Measurements from ENCODE around the gene HCN1. TPM values are rescaled to one million over a fixed set of nuclear protein-coding genes. Genes with fewer than 3 reads are reported as not detected.

HCN1 gene
- total and polyA plus RNA-seq, 12 donors = under 0.01 to 2.8 (median 1.3) TPM; not detected in 3

DNA sequence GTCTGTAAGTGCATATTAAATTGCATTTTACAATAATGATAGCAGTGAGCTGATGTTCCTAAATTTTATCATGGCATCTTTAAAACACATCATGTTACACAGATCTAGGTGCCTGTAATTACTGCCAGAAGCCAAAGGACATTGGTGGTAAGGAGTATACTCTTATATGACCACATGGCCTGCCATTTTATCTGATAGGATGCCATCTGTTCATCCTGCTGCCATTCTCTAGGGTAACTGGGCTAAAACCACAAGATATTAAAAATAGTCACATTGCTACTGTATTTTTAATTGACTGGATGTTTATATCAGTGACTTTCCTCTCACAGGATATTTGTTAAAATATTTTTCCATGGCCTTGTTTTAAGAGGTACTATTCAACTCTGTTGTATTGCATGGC lies 53.1 kb downstream of the HCN1 start:
- Histone ChIP-seq H3K36me3 (replicated peaks in 1 of 2) (no peaks in the 10 kb centered on the region), H3K9me3 (replicated peaks in 1 of 3) (no peaks in the 10 kb centered on the region), H3K27ac (no peak overlapping the region), H3K4me1 (replicated peaks in 1 of 2) (no peaks in the 10 kb centered on the region), H3K27me3 (no peaks in the 10 kb centered on the region), H3K4me3 (no peak overlapping the region)
- intact Hi-C loops (cut with DNase I) = no loop called here
- no peak for DNase-seq
- no peak for TF ChIP-seq POLR2A (IDR thresholded peaks at IDR 0.05)
- TF ChIP-seq, protein P1, sequence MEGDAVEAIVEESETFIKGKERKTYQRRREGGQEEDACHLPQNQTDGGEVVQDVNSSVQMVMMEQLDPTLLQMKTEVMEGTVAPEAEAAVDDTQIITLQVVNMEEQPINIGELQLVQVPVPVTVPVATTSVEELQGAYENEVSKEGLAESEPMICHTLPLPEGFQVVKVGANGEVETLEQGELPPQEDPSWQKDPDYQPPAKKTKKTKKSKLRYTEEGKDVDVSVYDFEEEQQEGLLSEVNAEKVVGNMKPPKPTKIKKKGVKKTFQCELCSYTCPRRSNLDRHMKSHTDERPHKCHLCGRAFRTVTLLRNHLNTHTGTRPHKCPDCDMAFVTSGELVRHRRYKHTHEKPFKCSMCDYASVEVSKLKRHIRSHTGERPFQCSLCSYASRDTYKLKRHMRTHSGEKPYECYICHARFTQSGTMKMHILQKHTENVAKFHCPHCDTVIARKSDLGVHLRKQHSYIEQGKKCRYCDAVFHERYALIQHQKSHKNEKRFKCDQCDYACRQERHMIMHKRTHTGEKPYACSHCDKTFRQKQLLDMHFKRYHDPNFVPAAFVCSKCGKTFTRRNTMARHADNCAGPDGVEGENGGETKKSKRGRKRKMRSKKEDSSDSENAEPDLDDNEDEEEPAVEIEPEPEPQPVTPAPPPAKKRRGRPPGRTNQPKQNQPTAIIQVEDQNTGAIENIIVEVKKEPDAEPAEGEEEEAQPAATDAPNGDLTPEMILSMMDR (IDR thresholded peaks at IDR 0.05) = no peak

DNA sequence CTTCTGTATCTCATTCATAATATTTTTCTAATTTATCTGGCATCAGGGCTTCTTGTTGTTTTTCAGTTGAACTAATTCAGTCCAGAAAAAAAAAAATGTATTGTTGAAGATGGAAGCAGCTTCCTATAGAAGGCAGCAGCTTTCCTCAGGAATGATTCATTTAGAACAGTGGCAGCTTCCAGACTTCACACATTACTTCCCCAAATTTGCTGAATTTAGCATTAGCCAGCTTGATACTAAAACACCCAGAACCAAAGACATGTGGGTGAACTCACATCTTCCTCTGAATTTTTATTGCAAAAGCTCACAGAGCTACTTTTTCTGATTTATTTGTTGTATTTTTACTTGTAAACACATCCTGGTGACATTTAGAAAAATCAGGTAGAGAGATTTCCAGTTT lies 53.8 kb downstream of the HCN1 start:
- no peak overlapping the region for H3K4me3 ChIP-seq
- intact Hi-C loops (cut with DNase I) = no loop called here
- no peak for DNase-seq
- no peak overlapping the region for H3K27ac ChIP-seq
- H3K4me1 ChIP-seq (replicated peaks in 1 of 2) = no peaks in the 10 kb centered on the region
- no peak for TF ChIP-seq POLR2A (IDR thresholded peaks at IDR 0.05)
- TF ChIP-seq, protein P1 (IDR thresholded peaks at IDR 0.05) = no peak
- no peaks in the 10 kb centered on the region for H3K36me3 ChIP-seq (replicated peaks in 1 of 2)
- H3K27me3 ChIP-seq = no peaks in the 10 kb centered on the region
- no peaks in the 10 kb centered on the region for H3K9me3 ChIP-seq (replicated peaks in 1 of 3)

DNA sequence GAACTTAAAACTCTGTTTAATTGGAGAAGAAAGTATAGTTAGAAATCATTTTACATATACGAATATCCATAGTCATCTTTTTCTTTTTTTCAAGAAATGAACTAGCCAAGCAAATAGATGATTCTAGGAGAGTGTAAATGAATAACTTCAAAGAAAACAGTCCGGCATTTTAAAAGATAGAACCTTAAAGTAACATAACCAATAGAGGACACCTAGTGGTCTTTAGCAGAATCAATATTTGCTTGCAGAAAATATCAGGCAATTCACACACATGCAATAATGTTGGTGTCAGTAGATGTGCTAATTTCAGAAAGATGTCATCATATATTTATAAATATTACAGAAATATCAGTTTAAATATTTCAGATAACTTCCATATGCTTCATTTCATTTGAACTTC lies 57.1 kb downstream of the HCN1 start:
- Histone ChIP-seq H3K27me3 (no peaks in the 10 kb centered on the region), H3K27ac (no peak overlapping the region), H3K9me3 (replicated peaks in 1 of 3) (no peaks in the 10 kb centered on the region), H3K4me1 (replicated peaks in 1 of 2) (no peaks in the 10 kb centered on the region), H3K36me3 (replicated peaks in 1 of 2) (no peaks in the 10 kb centered on the region), H3K4me3 (no peak overlapping the region)
- no peak for DNase-seq
- WGBS, 4 donors = 36 to 49% (median 39%) methylated on average over 2 of the region's 2 CpGs
- TF ChIP-seq, protein P1 (IDR thresholded peaks at IDR 0.05) = peak in 1 of 6 experiments; percentile 28
- no peak for TF ChIP-seq POLR2A (IDR thresholded peaks at IDR 0.05)
- intact Hi-C loops (cut with DNase I) = no loop called here

DNA sequence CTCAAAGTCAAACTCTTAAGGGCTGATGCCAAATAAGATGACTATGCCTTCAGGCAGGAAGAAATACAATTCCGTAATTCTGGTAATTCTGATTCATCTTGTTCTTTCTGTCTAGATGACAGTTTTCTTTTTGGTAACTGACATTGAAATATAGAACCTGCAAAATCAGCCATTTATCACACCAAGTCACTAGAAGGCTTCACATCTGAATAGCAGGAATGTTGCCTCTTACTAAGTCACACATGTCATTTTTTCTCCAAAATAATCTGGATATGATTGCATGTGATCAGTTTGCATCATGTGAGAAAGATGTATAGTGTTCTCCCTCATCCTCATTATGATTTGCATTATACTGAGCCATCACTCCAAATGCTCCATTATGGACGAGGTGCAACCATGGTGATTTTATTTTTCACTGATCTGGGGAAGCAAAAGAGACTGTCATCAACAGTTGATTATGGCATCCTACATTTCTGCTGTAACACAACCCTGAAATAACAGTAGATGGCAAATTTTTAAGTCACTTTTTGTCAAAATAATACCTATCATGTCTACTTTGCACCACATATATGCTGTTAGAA lies 69.0 kb downstream of the HCN1 start:
- Histone ChIP-seq H3K9me3 (replicated peaks in 1 of 3) (no peaks in the 10 kb centered on the region), H3K4me3 (no peak overlapping the region), H3K36me3 (replicated peaks in 1 of 2) (no peaks in the 10 kb centered on the region), H3K4me1 (replicated peaks in 1 of 2) (no peaks in the 10 kb centered on the region), H3K27me3 (no peaks in the 10 kb centered on the region), H3K27ac (no peak overlapping the region)
- intact Hi-C loops (cut with DNase I) = no loop called here
- DNase-seq = no peak
- 51 to 61% (median 58%) methylated on average over 2 of the region's 2 CpGs for WGBS, 4 donors
- TF ChIP-seq POLR2A (IDR thresholded peaks at IDR 0.05) = no peak
- TF ChIP-seq, protein P1 (IDR thresholded peaks at IDR 0.05) = no peak
